ENCODE results near the gene INKA1.
A peak's percentile ranks its signal among the peaks of the same experiment; 100 is the strongest.

INKA1 gene

GRCh38 chr3:49787182-49787464, 15.9 kb upstream of the INKA1 start:
- no peak for DNase-seq

GRCh38 chr3:49787536-49787935, 15.5 kb upstream of the INKA1 start:
- DNase-seq: no peak

- no peak for DNase-seq
These were observed 15.0 kb upstream of the INKA1 start for GRCh38 chr3:49788056-49788455.

GRCh38 chr3:49790626-49791411, 12.2 kb upstream of the INKA1 start:
- DNase-seq: no peak

GRCh38 chr3:49791571-49791970, 11.5 kb upstream of the INKA1 start:
- no peak for DNase-seq

- no peak for DNase-seq
These were observed 10.5 kb upstream of the INKA1 start for GRCh38 chr3:49792371-49793150.

GRCh38 chr3:49793486-49794085, 9.5 kb upstream of the INKA1 start:
- no peak for DNase-seq

- DNase-seq: no peak
These were observed 8.6 kb upstream of the INKA1 start for GRCh38 chr3:49794431-49794830.

- DNase-seq: no peak
These were observed 7.8 kb upstream of the INKA1 start for GRCh38 chr3:49794926-49795905.

- no peak for DNase-seq
These were observed 4.0 kb upstream of the INKA1 start for GRCh38 chr3:49799105-49799504.

GRCh38 chr3:49799761-49800160, 3.3 kb upstream of the INKA1 start, which contains the start of gene CDHR4:
Gene CDHR4, minus strand, starts transcription at chr3:49799873. Its CDS starts 61 bp downstream, at chr3:49799812.
- DNase-seq: peak; percentile 75

- no peak for DNase-seq
These were observed 1.9 kb upstream of the INKA1 start for GRCh38 chr3:49801160-49801559.

GRCh38 chr3:49803465-49804140, 542 bp downstream of the INKA1 start:
- peak; percentile 22 for DNase-seq

- DNase-seq: no peak
These were observed 1.3 kb downstream of the INKA1 start for GRCh38 chr3:49804141-49805041.

- DNase-seq: no peak
These were observed 2.3 kb downstream of the INKA1 start for GRCh38 chr3:49805367-49805782.

GRCh38 chr3:49805897-49806701, 3.0 kb downstream of the INKA1 start:
- DNase-seq: no peak

- no peak for DNase-seq
These were observed 3.8 kb downstream of the INKA1 start for GRCh38 chr3:49806850-49807249.

GRCh38 chr3:49807431-49808114, 4.5 kb downstream of the INKA1 start:
- no peak for DNase-seq

- DNase-seq: no peak
These were observed 9.9 kb downstream of the INKA1 start for GRCh38 chr3:49812916-49813496.
